ENCODE data around the gene ISM1. TPM values are rescaled to one million over a fixed set of nuclear protein-coding genes. Genes with fewer than 3 reads are reported as not detected.

Gene ISM1
- total RNA-seq, 1 experiment from 2014 or later, result not detected

DNA sequence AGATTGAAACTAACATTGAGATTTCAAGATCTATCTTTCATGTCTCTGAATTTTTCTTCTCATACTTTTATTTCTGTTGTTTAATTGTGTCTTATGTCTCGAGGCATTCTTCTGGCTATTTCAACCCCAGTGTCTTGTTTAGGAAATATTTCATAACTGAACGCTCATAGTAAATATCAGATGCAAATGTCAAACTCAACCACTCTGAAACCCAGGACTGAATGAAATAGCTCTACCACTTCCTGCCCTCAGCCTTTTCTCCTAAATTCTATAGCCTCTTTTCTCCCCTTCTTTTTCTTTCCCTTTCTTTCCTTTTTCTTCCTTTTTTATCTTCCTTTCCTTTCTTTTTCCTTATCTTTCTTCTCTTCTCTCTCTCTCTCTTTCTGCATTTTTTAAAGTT, 7.7 kb downstream of the ISM1 start:
- CTCF ChIA-PET, result interaction anchor here (0.6 kb wide), 1 partner anchor 96 kb away, joined by 3 read pairs; no protein-coding TSS in a partner anchor
- Mint-ChIP-seq H3K4me3 (ENCODE audit: low read depth, unreplicated experiment) (no peak overlapping the region), H3K36me3 (ENCODE audit: insufficient read depth, unreplicated experiment) (no peaks in the 10 kb centered on the region), H3K4me1 (ENCODE audit: low read depth, unreplicated experiment) (peaks cover 12% of the 10 kb centered on the region), H3K27me3 (ENCODE audit: unreplicated experiment) (peaks cover 15% of the 10 kb centered on the region), H3K9me3 (ENCODE audit: low read depth, unreplicated experiment) (no peaks in the 10 kb centered on the region), H3K27ac (ENCODE audit: unreplicated experiment) (no peak overlapping the region)
- TF ChIP-seq, protein P1, sequence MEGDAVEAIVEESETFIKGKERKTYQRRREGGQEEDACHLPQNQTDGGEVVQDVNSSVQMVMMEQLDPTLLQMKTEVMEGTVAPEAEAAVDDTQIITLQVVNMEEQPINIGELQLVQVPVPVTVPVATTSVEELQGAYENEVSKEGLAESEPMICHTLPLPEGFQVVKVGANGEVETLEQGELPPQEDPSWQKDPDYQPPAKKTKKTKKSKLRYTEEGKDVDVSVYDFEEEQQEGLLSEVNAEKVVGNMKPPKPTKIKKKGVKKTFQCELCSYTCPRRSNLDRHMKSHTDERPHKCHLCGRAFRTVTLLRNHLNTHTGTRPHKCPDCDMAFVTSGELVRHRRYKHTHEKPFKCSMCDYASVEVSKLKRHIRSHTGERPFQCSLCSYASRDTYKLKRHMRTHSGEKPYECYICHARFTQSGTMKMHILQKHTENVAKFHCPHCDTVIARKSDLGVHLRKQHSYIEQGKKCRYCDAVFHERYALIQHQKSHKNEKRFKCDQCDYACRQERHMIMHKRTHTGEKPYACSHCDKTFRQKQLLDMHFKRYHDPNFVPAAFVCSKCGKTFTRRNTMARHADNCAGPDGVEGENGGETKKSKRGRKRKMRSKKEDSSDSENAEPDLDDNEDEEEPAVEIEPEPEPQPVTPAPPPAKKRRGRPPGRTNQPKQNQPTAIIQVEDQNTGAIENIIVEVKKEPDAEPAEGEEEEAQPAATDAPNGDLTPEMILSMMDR (IDR thresholded peaks at IDR 0.05; ENCODE audit: unreplicated experiment), result no peak
- DNase-seq, result no peak
- no TSS peak for BruUV-seq (replicated peaks)
- intact Hi-C loops (cut with micrococcal nuclease; ENCODE audit: unreplicated experiment), result no loop called here

GRCh38 chr20:13229538-13229937, 8.5 kb downstream of the ISM1 start:
- Mint-ChIP-seq H3K27ac (ENCODE audit: unreplicated experiment) (no peak overlapping the region), H3K4me3 (ENCODE audit: low read depth, unreplicated experiment) (no peak overlapping the region), H3K9me3 (ENCODE audit: low read depth, unreplicated experiment) (no peaks in the 10 kb centered on the region), H3K36me3 (ENCODE audit: insufficient read depth, unreplicated experiment) (no peaks in the 10 kb centered on the region), H3K27me3 (ENCODE audit: unreplicated experiment) (peaks cover 15% of the 10 kb centered on the region), H3K4me1 (ENCODE audit: low read depth, unreplicated experiment) (peaks cover 12% of the 10 kb centered on the region)
- intact Hi-C loops (cut with micrococcal nuclease; ENCODE audit: unreplicated experiment), result no loop called here
- no peak for DNase-seq
- CTCF ChIA-PET, result no interaction called here
- TF ChIP-seq, protein P1 (IDR thresholded peaks at IDR 0.05; ENCODE audit: unreplicated experiment), result no peak
- no TSS peak for BruUV-seq (replicated peaks)

GRCh38 chr20:13231031-13231752, 10.1 kb downstream of the ISM1 start:
- Mint-ChIP-seq H3K9me3 (ENCODE audit: low read depth, unreplicated experiment) (no peaks in the 10 kb centered on the region), H3K4me1 (ENCODE audit: low read depth, unreplicated experiment) (peaks cover 12% of the 10 kb centered on the region), H3K27me3 (ENCODE audit: unreplicated experiment) (peaks cover 15% of the 10 kb centered on the region), H3K4me3 (ENCODE audit: low read depth, unreplicated experiment) (no peak overlapping the region), H3K36me3 (ENCODE audit: insufficient read depth, unreplicated experiment) (no peaks in the 10 kb centered on the region), H3K27ac (ENCODE audit: unreplicated experiment) (peak overlapping the region; percentile 54)
- TF ChIP-seq, protein P1 (IDR thresholded peaks at IDR 0.05; ENCODE audit: unreplicated experiment), result no peak
- BruUV-seq (replicated peaks), result no TSS peak
- CTCF ChIA-PET, result no interaction called here
- intact Hi-C loops (cut with micrococcal nuclease; ENCODE audit: unreplicated experiment), result no loop called here
- no peak for DNase-seq

GRCh38 chr20:13232999-13233398, 11.9 kb downstream of the ISM1 start:
- intact Hi-C loops (cut with micrococcal nuclease; ENCODE audit: unreplicated experiment), result no loop called here
- CTCF ChIA-PET, result interaction anchor here (0.6 kb wide), 1 partner anchor 70 kb away, joined by 3 read pairs; no protein-coding TSS in a partner anchor
- Mint-ChIP-seq H3K9me3 (ENCODE audit: low read depth, unreplicated experiment) (no peaks in the 10 kb centered on the region), H3K4me1 (ENCODE audit: low read depth, unreplicated experiment) (peaks cover 12% of the 10 kb centered on the region), H3K4me3 (ENCODE audit: low read depth, unreplicated experiment) (no peak overlapping the region), H3K27me3 (ENCODE audit: unreplicated experiment) (peaks cover 15% of the 10 kb centered on the region), H3K27ac (ENCODE audit: unreplicated experiment) (no peak overlapping the region), H3K36me3 (ENCODE audit: insufficient read depth, unreplicated experiment) (no peaks in the 10 kb centered on the region)
- TF ChIP-seq, protein P1 (IDR thresholded peaks at IDR 0.05; ENCODE audit: unreplicated experiment), result no peak
- no peak for DNase-seq
- BruUV-seq (replicated peaks), result no TSS peak
